GM20000 (cell line): ENCODE measurements around the gene LIN9.
"Not testable (repeated sequence)": the region's sequence is repeated elsewhere in the genome, so short reads cannot be mapped to it uniquely, and the experiment has no call there.

Experiments used
- DNase-seq: peaks from one replicate; pipeline ENCODE4 v3.0.0; 2012; ENCODE audit warnings: low spot score
- TF ChIP-seq, protein P1 (sequence below): IDR thresholded peaks from 2 replicates; pipeline ENCODE4 v1.5.1; 2012; ENCODE audit warnings: mild to moderate bottlenecking, control low read depth; ENCODE audit errors: extremely low read depth, missing control alignments

Gene LIN9

DNA sequence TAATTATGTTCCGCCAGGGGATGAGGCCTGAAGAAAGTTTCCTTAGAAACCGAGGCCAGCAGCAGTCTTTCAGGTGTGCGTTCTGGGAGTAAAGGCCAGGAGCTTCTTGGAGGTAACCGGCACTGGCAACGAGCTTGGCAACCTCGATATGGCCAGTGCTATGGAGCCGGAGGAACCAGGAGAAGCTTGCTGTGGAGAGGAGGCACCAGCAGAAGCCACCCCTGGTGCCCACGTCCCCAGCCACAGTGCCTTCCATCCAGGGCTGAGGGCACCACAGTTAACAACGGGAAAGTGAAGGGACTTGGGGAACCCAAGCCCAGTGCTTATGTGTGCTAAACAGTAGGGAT lies 41.5 kb upstream of the LIN9 start:
- DNase-seq = no peak
- TF ChIP-seq, protein P1, sequence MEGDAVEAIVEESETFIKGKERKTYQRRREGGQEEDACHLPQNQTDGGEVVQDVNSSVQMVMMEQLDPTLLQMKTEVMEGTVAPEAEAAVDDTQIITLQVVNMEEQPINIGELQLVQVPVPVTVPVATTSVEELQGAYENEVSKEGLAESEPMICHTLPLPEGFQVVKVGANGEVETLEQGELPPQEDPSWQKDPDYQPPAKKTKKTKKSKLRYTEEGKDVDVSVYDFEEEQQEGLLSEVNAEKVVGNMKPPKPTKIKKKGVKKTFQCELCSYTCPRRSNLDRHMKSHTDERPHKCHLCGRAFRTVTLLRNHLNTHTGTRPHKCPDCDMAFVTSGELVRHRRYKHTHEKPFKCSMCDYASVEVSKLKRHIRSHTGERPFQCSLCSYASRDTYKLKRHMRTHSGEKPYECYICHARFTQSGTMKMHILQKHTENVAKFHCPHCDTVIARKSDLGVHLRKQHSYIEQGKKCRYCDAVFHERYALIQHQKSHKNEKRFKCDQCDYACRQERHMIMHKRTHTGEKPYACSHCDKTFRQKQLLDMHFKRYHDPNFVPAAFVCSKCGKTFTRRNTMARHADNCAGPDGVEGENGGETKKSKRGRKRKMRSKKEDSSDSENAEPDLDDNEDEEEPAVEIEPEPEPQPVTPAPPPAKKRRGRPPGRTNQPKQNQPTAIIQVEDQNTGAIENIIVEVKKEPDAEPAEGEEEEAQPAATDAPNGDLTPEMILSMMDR = no peak

DNA sequence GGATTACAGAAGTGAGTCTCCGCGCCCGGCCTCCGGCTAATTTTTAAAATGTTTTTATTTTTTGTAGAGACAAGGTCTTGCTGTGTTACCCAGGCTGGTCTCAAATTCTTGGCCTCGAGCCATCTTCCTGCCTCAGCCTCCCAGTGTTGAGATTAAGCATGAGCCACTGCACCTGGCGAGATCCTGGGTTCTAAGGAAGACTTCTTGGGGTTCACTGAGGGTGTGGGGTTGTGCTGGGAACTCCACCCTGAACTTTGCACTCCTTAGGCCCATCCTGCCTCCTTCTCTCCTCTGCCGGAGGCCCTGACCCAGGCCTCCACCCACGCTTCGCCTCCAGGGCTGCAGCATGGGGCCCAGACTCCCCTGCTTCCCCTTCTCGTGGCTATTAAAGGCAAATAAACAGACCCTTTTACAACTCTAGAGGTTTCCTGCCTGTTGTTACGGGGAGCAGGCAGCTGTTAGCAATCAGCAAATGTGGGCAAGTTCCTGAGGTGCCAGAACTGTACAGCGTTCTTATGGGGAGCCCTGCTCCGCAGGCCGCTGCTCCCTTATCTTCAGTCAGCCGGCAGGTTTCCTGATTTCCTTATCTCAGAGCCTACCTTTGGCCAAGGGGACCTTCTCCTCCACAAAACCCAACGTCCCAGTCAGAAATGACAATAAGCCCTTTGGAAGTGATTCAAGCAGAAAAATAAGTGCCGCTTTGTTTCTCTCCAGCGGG lies 41.0 kb upstream of the LIN9 start:
- peak; percentile 51 for DNase-seq
- TF ChIP-seq, protein P1 = no peak

DNA sequence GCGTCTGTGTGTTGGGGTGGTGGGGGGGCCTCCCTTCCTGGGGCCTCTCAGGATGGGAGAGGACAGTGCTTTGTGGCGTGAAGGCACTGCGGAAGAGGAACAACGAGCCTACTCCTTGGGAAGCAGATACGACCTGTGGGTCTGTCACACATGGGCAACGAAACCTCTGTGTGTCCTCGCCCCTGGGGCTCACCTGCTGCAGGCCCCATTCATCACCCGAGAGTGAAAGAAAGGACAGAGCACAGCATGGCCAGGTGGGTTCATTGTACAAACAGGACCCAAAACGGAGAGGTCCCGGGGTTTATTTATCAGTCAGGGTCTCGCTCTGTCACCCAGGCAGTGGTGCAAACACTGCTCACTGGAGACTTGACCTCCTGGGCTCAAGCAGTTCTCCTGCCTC lies 40.1 kb upstream of the LIN9 start:
- TF ChIP-seq, protein P1 = no peak
- no peak for DNase-seq

DNA sequence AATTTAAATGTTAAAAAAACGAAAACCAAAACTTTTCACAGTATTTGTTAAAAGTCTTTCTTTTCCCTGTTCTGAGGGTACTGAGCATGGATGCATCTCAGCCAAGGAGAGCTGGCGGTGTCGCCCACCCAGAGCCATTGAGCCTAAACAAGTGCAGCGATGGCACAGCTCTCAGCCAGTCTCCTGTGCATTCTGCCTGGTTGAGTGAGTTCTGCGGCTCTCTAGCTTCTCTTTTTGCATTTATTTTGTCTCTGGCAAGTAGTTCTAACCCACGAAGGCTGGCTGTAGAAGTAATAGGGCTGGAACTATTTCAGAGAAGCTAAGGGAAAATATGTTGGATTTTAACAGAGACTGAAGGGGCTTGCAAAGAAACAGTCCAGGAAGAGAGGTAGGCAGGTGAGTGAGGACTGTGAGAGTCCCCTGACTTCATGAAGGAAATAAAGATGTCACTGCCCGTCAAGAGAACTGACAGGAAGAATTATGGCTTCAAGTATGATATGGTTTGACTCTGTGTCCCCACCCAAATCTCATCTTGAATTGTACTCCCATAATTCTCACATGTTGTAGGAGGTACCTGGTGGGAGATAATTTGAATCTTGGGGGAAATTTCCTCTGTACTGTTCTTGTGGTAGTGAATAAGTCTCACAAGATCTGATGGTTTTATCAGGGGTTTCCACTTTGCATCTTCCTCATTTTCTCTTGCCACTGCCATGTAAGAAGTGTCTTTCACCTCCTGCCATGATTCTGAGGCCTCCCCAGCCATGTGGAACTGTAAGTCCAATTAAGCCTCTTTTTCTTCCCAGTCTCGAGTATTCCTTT lies 35.7 kb upstream of the LIN9 start:
- TF ChIP-seq, protein P1 = no peak
- DNase-seq = no peak

DNA sequence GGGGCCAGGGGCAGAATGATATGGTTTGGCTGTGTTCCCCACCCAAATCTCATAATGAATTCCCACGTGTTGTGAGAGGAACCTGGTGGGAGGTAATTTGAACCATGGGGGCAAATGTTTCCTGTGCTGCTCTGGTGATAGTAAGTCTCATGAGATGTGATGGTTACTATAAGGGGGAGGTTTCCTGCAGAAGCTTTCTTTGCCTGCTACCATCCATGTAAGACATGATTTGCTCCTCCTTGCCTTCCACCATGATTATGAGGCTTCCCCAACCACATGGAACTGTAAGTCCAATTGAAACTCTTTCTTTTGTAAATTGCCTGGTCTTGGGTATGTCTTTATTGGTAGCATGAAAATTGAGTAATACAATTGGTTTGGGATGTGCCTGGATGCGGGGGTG lies 33.7 kb upstream of the LIN9 start:
- no peak for DNase-seq
- TF ChIP-seq, protein P1 = no peak

DNA sequence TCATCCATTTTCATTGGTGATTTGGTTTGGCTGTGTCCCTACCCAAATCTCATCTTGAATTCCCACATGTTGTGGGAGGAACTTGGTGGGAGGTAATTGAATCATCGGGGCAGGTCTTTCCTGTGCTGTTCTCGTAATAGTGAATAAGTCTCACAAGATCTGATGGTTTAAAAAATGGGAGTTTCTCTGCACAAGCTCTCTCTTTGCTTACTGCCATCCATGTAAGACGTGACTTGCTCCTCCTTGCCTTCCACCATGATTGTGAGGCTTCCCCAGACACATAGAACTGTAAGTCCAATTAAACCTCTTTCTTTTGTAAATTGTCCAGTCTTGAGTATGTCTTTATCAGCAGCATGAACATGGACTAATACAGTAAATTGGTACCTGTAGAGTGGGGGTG lies 31.1 kb upstream of the LIN9 start:
- DNase-seq = not testable (repeated sequence)

DNA sequence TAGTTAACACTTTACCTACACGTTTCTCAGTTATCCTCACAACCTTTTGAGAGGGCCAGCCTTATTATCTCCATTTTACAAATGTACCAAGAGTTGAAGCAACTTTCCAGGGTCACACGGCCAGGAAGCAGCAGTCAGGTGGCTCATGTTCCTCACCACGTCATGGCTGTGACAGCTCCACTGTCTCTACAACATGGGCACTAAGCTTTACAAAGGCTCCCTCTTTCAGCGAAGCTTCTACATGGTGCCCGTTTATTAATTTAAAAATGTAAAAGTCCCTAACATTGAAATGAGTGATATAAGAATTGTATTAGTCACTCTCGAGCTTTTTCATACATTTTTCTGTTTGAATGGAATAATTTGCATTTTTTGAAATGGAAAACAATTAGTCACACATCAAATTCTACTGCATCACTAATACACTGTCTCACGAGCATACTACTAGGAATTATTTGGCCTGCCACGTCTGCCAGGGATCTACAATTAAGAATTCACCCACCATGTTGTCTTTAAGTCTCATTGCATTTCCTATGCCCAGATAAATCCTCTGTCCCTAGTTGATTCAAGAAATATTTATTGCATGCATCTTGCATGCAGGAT lies 28.4 kb upstream of the LIN9 start:
- no peak for DNase-seq
- TF ChIP-seq, protein P1 = no peak
